Measurements from ENCODE around the gene PLA2G2E. TPM values are rescaled to one million over a fixed set of nuclear protein-coding genes. Genes with fewer than 3 reads are reported as not detected.
"Not testable (repeated sequence)": the region's sequence is repeated elsewhere in the genome, so short reads cannot be mapped to it uniquely, and the experiment has no call there.

Gene PLA2G2E
- total and polyA plus RNA-seq, 2 donors (not counting 1 experiment from before 2014, with no cell fraction given), result not detected

- Histone ChIP-seq H3K9ac (ENCODE audit: insufficient read depth, low read length) (no peak overlapping the region), H4K20me1 (ENCODE audit: control insufficient read depth, extremely low read depth, insufficient read depth, low read length) (no peaks in the 10 kb centered on the region), H3K4me2 (ENCODE audit: extremely low read depth, insufficient read depth, low read length) (no peak overlapping the region), H3K9me3 (ENCODE audit: control insufficient read depth, insufficient read depth, low read depth, low read length) (no peaks in the 10 kb centered on the region), H3K36me3 (ENCODE audit: control insufficient read depth, insufficient read depth, low read length) (no peaks in the 10 kb centered on the region), H3K27me3 (ENCODE audit: control insufficient read depth, insufficient read depth, low read length) (no peaks in the 10 kb centered on the region), H3K79me2 (ENCODE audit: control insufficient read depth, insufficient read depth, low read length) (no peaks in the 10 kb centered on the region), H3K4me3 (replicated peaks in 1 of 4; ENCODE audit: control extremely low read depth in 1 of 4, insufficient read depth in 1 of 4, low read depth in 3 of 4, low read length in 4 of 4) (no peak overlapping the region), H2AFZ (ENCODE audit: low read length) (no peak overlapping the region), H3K4me1 (ENCODE audit: control insufficient read depth, extremely low read depth, insufficient read depth, low read length) (no peaks in the 10 kb centered on the region), H3K27ac (ENCODE audit: insufficient read depth, low read length) (no peak overlapping the region)
- TF ChIP-seq, protein P1, sequence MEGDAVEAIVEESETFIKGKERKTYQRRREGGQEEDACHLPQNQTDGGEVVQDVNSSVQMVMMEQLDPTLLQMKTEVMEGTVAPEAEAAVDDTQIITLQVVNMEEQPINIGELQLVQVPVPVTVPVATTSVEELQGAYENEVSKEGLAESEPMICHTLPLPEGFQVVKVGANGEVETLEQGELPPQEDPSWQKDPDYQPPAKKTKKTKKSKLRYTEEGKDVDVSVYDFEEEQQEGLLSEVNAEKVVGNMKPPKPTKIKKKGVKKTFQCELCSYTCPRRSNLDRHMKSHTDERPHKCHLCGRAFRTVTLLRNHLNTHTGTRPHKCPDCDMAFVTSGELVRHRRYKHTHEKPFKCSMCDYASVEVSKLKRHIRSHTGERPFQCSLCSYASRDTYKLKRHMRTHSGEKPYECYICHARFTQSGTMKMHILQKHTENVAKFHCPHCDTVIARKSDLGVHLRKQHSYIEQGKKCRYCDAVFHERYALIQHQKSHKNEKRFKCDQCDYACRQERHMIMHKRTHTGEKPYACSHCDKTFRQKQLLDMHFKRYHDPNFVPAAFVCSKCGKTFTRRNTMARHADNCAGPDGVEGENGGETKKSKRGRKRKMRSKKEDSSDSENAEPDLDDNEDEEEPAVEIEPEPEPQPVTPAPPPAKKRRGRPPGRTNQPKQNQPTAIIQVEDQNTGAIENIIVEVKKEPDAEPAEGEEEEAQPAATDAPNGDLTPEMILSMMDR (conservative IDR thresholded peaks at IDR 0.05 in 1 of 2, IDR thresholded peaks at IDR 0.05 in 1 of 2; ENCODE audit: low read depth in 1 of 2, low read length in 2 of 2), result no peak
- TF ChIP-seq EZH2 (IDR thresholded peaks at IDR 0.05; ENCODE audit: low read length, missing control alignments), result no peak
- no peak for DNase-seq (ENCODE audit: low read depth in 2 of 2)
These were observed 9.4 kb upstream of the PLA2G2E start for GRCh38 chr1:19932866-19933265.

- H3K9ac ChIP-seq (ENCODE audit: insufficient read depth, low read length); H2AFZ ChIP-seq (ENCODE audit: low read length); H3K4me2 ChIP-seq (ENCODE audit: extremely low read depth, insufficient read depth, low read length): not testable (repeated sequence)
These were observed 3.7 kb upstream of the PLA2G2E start for GRCh38 chr1:19927130-19927421.

DNA sequence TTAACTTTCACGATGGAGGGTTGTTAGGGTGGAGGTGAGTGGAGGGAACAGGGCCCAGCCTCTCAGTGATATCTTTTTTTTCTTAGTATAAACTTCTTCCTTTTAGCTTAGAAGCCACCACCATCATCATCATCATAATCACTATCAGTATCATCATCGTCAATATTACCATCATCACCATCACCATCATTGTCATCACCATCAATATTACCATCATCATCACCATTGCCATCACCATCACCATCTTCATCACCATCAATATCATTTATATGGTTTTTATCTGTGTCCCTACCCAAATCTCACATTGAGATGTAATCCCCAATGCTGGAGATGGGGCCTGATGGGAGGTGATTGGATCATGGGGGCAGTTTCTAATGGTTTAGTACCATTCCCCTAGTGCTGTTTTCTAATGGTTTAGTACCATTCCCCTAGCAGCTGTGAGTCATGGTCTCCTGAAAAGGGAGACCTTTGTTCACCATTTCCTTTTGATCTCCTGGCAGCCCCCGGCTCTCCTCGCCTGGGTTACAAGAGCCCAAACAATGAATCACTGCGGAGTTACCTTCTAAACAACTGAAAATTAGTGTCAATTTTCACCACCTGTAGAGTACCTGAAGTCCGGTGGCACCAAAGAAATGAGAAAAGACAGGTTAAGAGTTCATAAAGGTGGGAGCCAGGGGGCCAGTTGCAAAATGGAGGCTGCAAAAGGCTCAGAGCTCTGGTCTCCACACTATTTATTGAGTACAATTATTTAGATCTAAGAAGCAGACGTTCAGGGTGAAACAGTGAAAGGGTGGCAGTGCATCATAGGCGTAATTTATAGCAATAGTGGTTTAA, 3.1 kb upstream of the PLA2G2E start:
- H4K20me1 ChIP-seq (ENCODE audit: control insufficient read depth, extremely low read depth, insufficient read depth, low read length), result no peaks in the 10 kb centered on the region
- H3K27ac ChIP-seq (ENCODE audit: insufficient read depth, low read length), result no peak overlapping the region
- no peak overlapping the region for H3K4me3 ChIP-seq (replicated peaks in 1 of 4; ENCODE audit: control extremely low read depth in 1 of 4, insufficient read depth in 1 of 4, low read depth in 3 of 4, low read length in 4 of 4)
- H3K9ac ChIP-seq (ENCODE audit: insufficient read depth, low read length), result no peak overlapping the region
- TF ChIP-seq, protein P1 (conservative IDR thresholded peaks at IDR 0.05 in 1 of 2, IDR thresholded peaks at IDR 0.05 in 1 of 2; ENCODE audit: low read depth in 1 of 2, low read length in 2 of 2), result no peak
- TF ChIP-seq EZH2 (IDR thresholded peaks at IDR 0.05; ENCODE audit: low read length, missing control alignments), result no peak
- peak in 1 of 2 donors; percentile 16 for DNase-seq (ENCODE audit: low read depth in 2 of 2)
- no peaks in the 10 kb centered on the region for H3K4me1 ChIP-seq (ENCODE audit: control insufficient read depth, extremely low read depth, insufficient read depth, low read length)
- no peak overlapping the region for H2AFZ ChIP-seq (ENCODE audit: low read length)
- H3K79me2 ChIP-seq (ENCODE audit: control insufficient read depth, insufficient read depth, low read length), result no peaks in the 10 kb centered on the region
- H3K36me3 ChIP-seq (ENCODE audit: control insufficient read depth, insufficient read depth, low read length), result no peaks in the 10 kb centered on the region
- no peaks in the 10 kb centered on the region for H3K9me3 ChIP-seq (ENCODE audit: control insufficient read depth, insufficient read depth, low read depth, low read length)
- H3K27me3 ChIP-seq (ENCODE audit: control insufficient read depth, insufficient read depth, low read length), result no peaks in the 10 kb centered on the region
- H3K4me2 ChIP-seq (ENCODE audit: extremely low read depth, insufficient read depth, low read length), result no peak overlapping the region

More at GRCh38 chr1:19927130-19927421, 3.7 kb upstream of the PLA2G2E start:
- not testable (repeated sequence) for H4K20me1 ChIP-seq (ENCODE audit: control insufficient read depth, extremely low read depth, insufficient read depth, low read length); H3K4me1 ChIP-seq (ENCODE audit: control insufficient read depth, extremely low read depth, insufficient read depth, low read length); H3K27ac ChIP-seq (ENCODE audit: insufficient read depth, low read length); H3K79me2 ChIP-seq (ENCODE audit: control insufficient read depth, insufficient read depth, low read length); H3K27me3 ChIP-seq (ENCODE audit: control insufficient read depth, insufficient read depth, low read length); H3K9me3 ChIP-seq (ENCODE audit: control insufficient read depth, insufficient read depth, low read depth, low read length); DNase-seq (ENCODE audit: low read depth in 2 of 2); H3K36me3 ChIP-seq (ENCODE audit: control insufficient read depth, insufficient read depth, low read length); H3K4me3 ChIP-seq (replicated peaks in 1 of 4; ENCODE audit: control extremely low read depth in 1 of 4, insufficient read depth in 1 of 4, low read depth in 3 of 4, low read length in 4 of 4)
